Smooth muscle cell of trachea (primary cell): ENCODE data around the gene CPXM2. TPM values are rescaled to one million over a fixed set of nuclear protein-coding genes. Genes with fewer than 3 reads are reported as not detected.

ENCODE experiments used
- total RNA-seq: library from RNA; depleted of rRNA; stranded (reverse); fragments of >200 nt; gene quantifications from 2 replicates; pipeline ENCODE4 v1.2.1, GENCODE V29; 2014

Gene CPXM2
- 12.9 and 43.8 TPM in 2 replicates for total RNA-seq

GRCh38 chr10:123891144-123892071, at the start of gene CPXM2:
Gene CPXM2 (minus strand): TSS chr10:123891807. CDS start chr10:123891659, 148 bp downstream.

Other genes starting within 250 kb of the CPXM2 start
- gene GPR26, start 225.5 kb downstream of the CPXM2 start, total RNA-seq: not detected in 2 replicates
- 0.73 and 12.1 TPM in 2 replicates for gene CHST15, start 201.8 kb upstream of the CPXM2 start, total RNA-seq